ENCODE results near the gene SPCS2.
"Not testable (repeated sequence)": the region's sequence is repeated elsewhere in the genome, so short reads cannot be mapped to it uniquely, and the experiment has no call there.

Gene SPCS2

GRCh38 chr11:75011357-75011756, 62.3 kb downstream of the SPCS2 start:
- no peaks in the 10 kb centered on the region for H3K36me3 ChIP-seq (ENCODE audit: insufficient read depth)
- no peak overlapping the region for H3K4me3 ChIP-seq (IDR thresholded peaks at IDR 0.05; ENCODE audit: insufficient read depth, low read depth, low read length)
- H3K27ac ChIP-seq, result no peak overlapping the region
- H3K4me2 ChIP-seq, result no peak overlapping the region
- H3K9ac ChIP-seq, result no peak overlapping the region
- H3K79me2 ChIP-seq (ENCODE audit: insufficient read depth, low read depth), result no peaks in the 10 kb centered on the region
- H3K27me3 ChIP-seq (ENCODE audit: insufficient read depth, low read depth), result no peaks in the 10 kb centered on the region
- H3K4me1 ChIP-seq (ENCODE audit: low read depth, poor library complexity, severe bottlenecking), result no peaks in the 10 kb centered on the region
- no peak overlapping the region for H2AFZ ChIP-seq (ENCODE audit: low read depth)
- no peaks in the 10 kb centered on the region for H4K20me1 ChIP-seq (ENCODE audit: insufficient read depth)
- no peak for TF ChIP-seq CTCF (conservative IDR thresholded peaks at IDR 0.05; ENCODE audit: low read depth, low read length)

GRCh38 chr11:75011872-75012271, 62.8 kb downstream of the SPCS2 start:
- no peak for TF ChIP-seq CTCF (conservative IDR thresholded peaks at IDR 0.05; ENCODE audit: low read depth, low read length)
- Histone ChIP-seq H3K4me3 (IDR thresholded peaks at IDR 0.05; ENCODE audit: insufficient read depth, low read depth, low read length) (no peak overlapping the region), H3K4me1 (ENCODE audit: low read depth, poor library complexity, severe bottlenecking) (no peaks in the 10 kb centered on the region), H3K36me3 (ENCODE audit: insufficient read depth) (no peaks in the 10 kb centered on the region), H2AFZ (ENCODE audit: low read depth) (no peak overlapping the region), H3K9ac (no peak overlapping the region), H3K27ac (no peak overlapping the region), H3K27me3 (ENCODE audit: insufficient read depth, low read depth) (no peaks in the 10 kb centered on the region), H3K4me2 (no peak overlapping the region), H4K20me1 (ENCODE audit: insufficient read depth) (no peaks in the 10 kb centered on the region), H3K79me2 (ENCODE audit: insufficient read depth, low read depth) (no peaks in the 10 kb centered on the region)

DNA sequence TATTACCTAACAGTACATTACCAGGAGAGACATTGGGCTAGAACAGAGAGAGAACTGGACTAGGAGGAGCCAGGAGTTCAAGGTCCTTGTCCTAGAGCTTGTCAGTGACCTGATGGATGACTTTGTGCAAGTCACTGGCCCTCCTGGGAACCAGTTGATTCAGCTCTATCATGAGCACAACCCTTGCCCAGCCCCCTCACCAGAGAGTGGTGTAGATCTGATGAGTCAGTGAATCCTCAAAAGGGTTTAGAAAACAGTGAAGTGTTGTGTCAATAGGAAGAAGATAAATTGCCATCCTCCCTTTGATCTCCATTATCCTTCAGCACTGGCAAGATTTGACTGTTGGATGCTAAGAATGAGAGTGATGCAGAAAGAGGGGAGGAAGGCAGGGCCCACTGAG, 64.0 kb downstream of the SPCS2 start:
- no peaks in the 10 kb centered on the region for H4K20me1 ChIP-seq (ENCODE audit: insufficient read depth)
- TF ChIP-seq CTCF (conservative IDR thresholded peaks at IDR 0.05; ENCODE audit: low read depth, low read length), result no peak
- no peak overlapping the region for H2AFZ ChIP-seq (ENCODE audit: low read depth)
- H3K4me1 ChIP-seq (ENCODE audit: low read depth, poor library complexity, severe bottlenecking), result no peaks in the 10 kb centered on the region
- no peak overlapping the region for H3K27ac ChIP-seq
- no peak overlapping the region for H3K4me2 ChIP-seq
- no peak overlapping the region for H3K9ac ChIP-seq
- no peaks in the 10 kb centered on the region for H3K27me3 ChIP-seq (ENCODE audit: insufficient read depth, low read depth)
- H3K79me2 ChIP-seq (ENCODE audit: insufficient read depth, low read depth), result no peaks in the 10 kb centered on the region
- H3K36me3 ChIP-seq (ENCODE audit: insufficient read depth), result no peaks in the 10 kb centered on the region
- H3K4me3 ChIP-seq (IDR thresholded peaks at IDR 0.05; ENCODE audit: insufficient read depth, low read depth, low read length), result no peak overlapping the region

DNA sequence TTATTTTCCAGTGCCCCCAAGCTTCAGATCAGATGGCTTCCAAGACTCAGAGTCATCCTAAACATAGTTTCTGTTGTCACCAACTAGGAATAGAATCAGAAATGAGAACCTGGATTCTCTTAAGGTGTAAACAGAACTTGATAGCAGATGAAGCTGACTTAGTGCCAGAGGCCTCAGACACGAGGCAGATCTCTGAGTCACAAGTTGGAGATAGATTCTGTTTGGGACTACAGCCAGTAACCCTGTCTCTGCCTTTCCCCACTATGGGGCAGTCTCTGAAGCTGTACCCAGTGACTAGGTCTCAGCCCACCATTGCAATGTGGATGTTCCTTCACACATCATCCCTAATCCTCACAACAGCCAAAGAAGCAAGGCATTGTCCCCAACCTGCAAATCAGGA, 65.1 kb downstream of the SPCS2 start:
- Histone ChIP-seq H3K9ac (no peak overlapping the region), H3K4me1 (ENCODE audit: low read depth, poor library complexity, severe bottlenecking) (no peaks in the 10 kb centered on the region), H4K20me1 (ENCODE audit: insufficient read depth) (no peaks in the 10 kb centered on the region), H3K36me3 (ENCODE audit: insufficient read depth) (no peaks in the 10 kb centered on the region), H2AFZ (ENCODE audit: low read depth) (no peak overlapping the region), H3K79me2 (ENCODE audit: insufficient read depth, low read depth) (no peaks in the 10 kb centered on the region), H3K27ac (no peak overlapping the region), H3K4me2 (no peak overlapping the region), H3K27me3 (ENCODE audit: insufficient read depth, low read depth) (no peaks in the 10 kb centered on the region), H3K4me3 (IDR thresholded peaks at IDR 0.05; ENCODE audit: insufficient read depth, low read depth, low read length) (no peak overlapping the region)
- TF ChIP-seq CTCF (conservative IDR thresholded peaks at IDR 0.05; ENCODE audit: low read depth, low read length), result no peak

GRCh38 chr11:75019200-75019599, 70.1 kb downstream of the SPCS2 start:
- not testable (repeated sequence) for H3K9ac ChIP-seq; H3K4me2 ChIP-seq; H2AFZ ChIP-seq (ENCODE audit: low read depth); H3K27me3 ChIP-seq (ENCODE audit: insufficient read depth, low read depth); H3K36me3 ChIP-seq (ENCODE audit: insufficient read depth); H3K79me2 ChIP-seq (ENCODE audit: insufficient read depth, low read depth); H3K27ac ChIP-seq; H3K4me1 ChIP-seq (ENCODE audit: low read depth, poor library complexity, severe bottlenecking); H4K20me1 ChIP-seq (ENCODE audit: insufficient read depth); H3K4me3 ChIP-seq (IDR thresholded peaks at IDR 0.05; ENCODE audit: insufficient read depth, low read depth, low read length)

GRCh38 chr11:75020328-75020727, 71.3 kb downstream of the SPCS2 start:
- not testable (repeated sequence) for H3K79me2 ChIP-seq (ENCODE audit: insufficient read depth, low read depth); H3K36me3 ChIP-seq (ENCODE audit: insufficient read depth); H4K20me1 ChIP-seq (ENCODE audit: insufficient read depth); H3K4me1 ChIP-seq (ENCODE audit: low read depth, poor library complexity, severe bottlenecking); H3K4me3 ChIP-seq (IDR thresholded peaks at IDR 0.05; ENCODE audit: insufficient read depth, low read depth, low read length); H3K27me3 ChIP-seq (ENCODE audit: insufficient read depth, low read depth); H3K9ac ChIP-seq; H3K27ac ChIP-seq; H2AFZ ChIP-seq (ENCODE audit: low read depth); H3K4me2 ChIP-seq
